HepG2 (cell line): ENCODE results near the gene SDR39U1. TPM values are rescaled to one million over a fixed set of nuclear protein-coding genes. Genes with fewer than 3 reads are reported as not detected.

ENCODE experiments used
- ADNP ChIP-seq: sonication (generic); formaldehyde crosslinking; IDR thresholded peaks from 2 replicates; pipeline ENCODE4 v1.4.0; 2020; ENCODE audit warnings: missing genetic modification reagents
- GABPB1 ChIP-seq: IDR thresholded peaks from 2 replicates; pipeline ENCODE4 v1.6.1; 2016; ENCODE audit warnings: mild to moderate bottlenecking, missing genetic modification reagents, moderate library complexity, missing compliant biosample characterization
- HHEX ChIP-seq: IDR thresholded peaks from 2 replicates; pipeline ENCODE4 v1.6.1; 2016; ENCODE audit warnings: control low read depth
- KLF13 ChIP-seq: sonication (generic); formaldehyde crosslinking; IDR thresholded peaks from 2 replicates; pipeline ENCODE4 v1.4.0; 2020; ENCODE audit warnings: mild to moderate bottlenecking, missing genetic modification reagents
- MIER3 ChIP-seq: IDR thresholded peaks from 2 replicates; pipeline ENCODE4 v1.6.1; 2016; ENCODE audit warnings: missing compliant biosample characterization, borderline replicate concordance
- MIXL1 ChIP-seq: IDR thresholded peaks from 2 replicates; pipeline ENCODE4 v1.6.1; 2016
- NCOA1 ChIP-seq: sonication (generic); formaldehyde crosslinking; IDR thresholded peaks from 2 replicates; pipeline ENCODE4 v1.9.0; 2021; ENCODE audit warnings: missing genetic modification reagents
- NR1H2 ChIP-seq: sonication (generic); formaldehyde crosslinking; IDR thresholded peaks from 2 replicates; pipeline ENCODE4 v1.8.1; 2022; ENCODE audit warnings: low read depth, missing genetic modification reagents, borderline replicate concordance
- RELA ChIP-seq: sonication (generic); formaldehyde crosslinking; IDR thresholded peaks from 2 replicates; pipeline ENCODE4 v1.4.0; 2020; ENCODE audit warnings: missing genetic modification reagents
- RFX1 ChIP-seq: fragments of 450-650 bp; IDR thresholded peaks from 2 replicates; pipeline ENCODE4 v1.6.1; 2017
- TAF1 ChIP-seq: sonication (generic); formaldehyde crosslinking; IDR thresholded peaks from 2 replicates; pipeline ENCODE4 v1.4.0; 2020; ENCODE audit warnings: missing genetic modification reagents
- YY1 ChIP-seq: IDR thresholded peaks from 2 replicates; pipeline ENCODE4 v1.6.1; 2011; ENCODE audit warnings: low read length, low read depth, moderate library complexity, mild to moderate bottlenecking; ENCODE audit not compliant: insufficient read depth, insufficient replicate concordance
- ZNF136 ChIP-seq: sonication (generic); formaldehyde crosslinking; IDR thresholded peaks from 2 replicates; pipeline ENCODE4 v1.8.1; 2022; ENCODE audit warnings: low read depth, mild to moderate bottlenecking, moderate library complexity, missing genetic modification reagents
- ZNF33B ChIP-seq: sonication (generic); formaldehyde crosslinking; IDR thresholded peaks from 2 replicates; pipeline ENCODE4 v1.5.1; 2020; ENCODE audit warnings: mild to moderate bottlenecking, missing genetic modification reagents
- ZNF484 ChIP-seq: sonication (generic); formaldehyde crosslinking; IDR thresholded peaks from 2 replicates; pipeline ENCODE4 v1.5.1; 2020; ENCODE audit warnings: mild to moderate bottlenecking, low read depth, missing genetic modification reagents, borderline replicate concordance
- ZNF543 ChIP-seq: sonication (generic); formaldehyde crosslinking; IDR thresholded peaks from 2 replicates; pipeline ENCODE4 v1.4.0; 2020; ENCODE audit warnings: mild to moderate bottlenecking, missing genetic modification reagents
- ZNF75D ChIP-seq: sonication (generic); formaldehyde crosslinking; IDR thresholded peaks from 2 replicates; pipeline ENCODE4 v1.8.1; 2023; ENCODE audit warnings: missing genetic modification reagents, mild to moderate bottlenecking, borderline replicate concordance
- ZSCAN31 ChIP-seq: sonication (generic); formaldehyde crosslinking; IDR thresholded peaks from 2 replicates; pipeline ENCODE4 v1.5.0; 2020; ENCODE audit warnings: low read depth, mild to moderate bottlenecking, missing genetic modification reagents
- polyA plus RNA-seq, 8 experiments: library from polyadenylated mRNA; depleted of rRNA in 3 of 8; stranded (reverse) in 7 of 8; unstranded in 1 of 8; fragments of >200 nt; fragmentation: Illumina TruSeq in 4 of 8; extraction: Trizol in 4 of 8; gene quantifications; 2 replicates each; pipeline versions ENCODE4 v1.2.1 to v1.2.3, GENCODE V29; 2011 to 2016; ENCODE audit warnings: low read depth in 4 of 8, missing spikeins in 1 of 8, mixed read lengths in 1 of 8; ENCODE audit not compliant: insufficient read depth in 1 of 8
- total RNA-seq, 5 experiments: library from RNA; depleted of rRNA; stranded (reverse); fragments of >200 nt; fragmentation: Illumina TruSeq; extraction: Trizol; gene quantifications; 2 replicates each; pipeline ENCODE4 v1.2.3, GENCODE V29; 2016; ENCODE audit warnings: low read depth in 1 of 5
- TF ChIP-seq, protein P1 (sequence below): sonication (generic); formaldehyde crosslinking; IDR thresholded peaks from 2 replicates; pipeline ENCODE4 v1.8.1; 2023; ENCODE audit warnings: mild to moderate bottlenecking, missing genetic modification reagents, borderline replicate concordance
- TF ChIP-seq, protein P2 (sequence below): sonication (generic); formaldehyde crosslinking; IDR thresholded peaks from 2 replicates; pipeline ENCODE4 v1.4.0; 2020; ENCODE audit warnings: missing genetic modification reagents, borderline replicate concordance
- TF ChIP-seq, protein P3 (sequence below): IDR thresholded peaks from 2 replicates; pipeline ENCODE4 v1.6.1; 2016; ENCODE audit warnings: low read depth, control low read depth
- TF ChIP-seq, protein P4 (sequence below): sonication (generic); formaldehyde crosslinking; conservative IDR thresholded peaks from 2 replicates; pipeline ENCODE4 v1.8.1; 2023; ENCODE audit warnings: missing genetic modification reagents
- TF ChIP-seq, protein P5 (sequence below): sonication (generic); formaldehyde crosslinking; IDR thresholded peaks from 2 replicates; pipeline ENCODE4 v1.4.0; 2020; ENCODE audit warnings: missing genetic modification reagents

SDR39U1 gene
- total and polyA plus RNA-seq, 2 of the 13 experiments (the other 11 are each of a cell fraction or from before 2014, with no cell fraction given), result 34.4 to 129 TPM

DNA sequence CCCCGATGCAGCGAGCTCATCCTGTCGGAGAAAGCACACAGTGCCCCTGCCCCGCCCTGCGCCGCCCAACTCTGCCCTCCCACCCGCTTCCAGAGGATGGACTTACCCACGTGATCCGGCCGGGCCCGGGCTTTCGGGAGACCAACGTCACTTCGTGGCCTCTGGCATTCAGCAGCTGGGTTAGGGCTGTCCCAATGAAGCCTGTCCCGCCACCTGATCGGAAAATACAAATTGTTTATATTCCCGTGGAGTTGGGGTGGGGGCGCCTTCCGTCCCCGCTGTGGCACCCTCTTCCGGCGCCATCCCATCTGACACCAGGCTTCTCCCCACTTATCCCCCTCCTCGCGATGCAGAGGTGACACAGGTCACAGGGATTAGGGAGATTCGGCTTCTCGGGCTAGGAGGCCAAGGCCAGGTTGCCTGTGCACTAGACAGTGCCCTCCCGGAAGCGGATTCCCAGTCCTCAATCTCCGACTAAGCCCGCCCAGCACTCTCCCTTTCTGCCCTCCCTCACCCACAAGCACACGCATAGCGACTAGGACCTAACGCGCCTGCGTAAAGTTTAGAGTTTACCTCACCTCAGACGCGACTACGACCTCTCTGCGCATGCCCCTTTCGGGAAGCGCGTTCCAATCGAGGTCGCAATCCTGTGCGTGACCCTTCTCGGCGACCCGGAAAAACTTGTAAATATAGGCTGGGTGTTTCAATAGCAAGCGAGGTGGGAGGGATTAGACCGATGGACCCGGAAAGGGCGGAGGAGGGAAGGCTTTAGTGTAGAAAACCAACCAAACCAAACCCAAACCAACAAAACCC, at the start of gene SDR39U1 (continued):
- TF ChIP-seq GABPB1 (CRISPR knock-in tag) (peak; percentile 96), HHEX (peak; percentile 76), RELA (CRISPR knock-in tag) (no peak), MIXL1 (CRISPR knock-in tag) (peak; percentile 87), ZNF484 (CRISPR knock-in tag) (peak; percentile 95), TAF1 (CRISPR knock-in tag) (peak; percentile 97), NR1H2 (CRISPR knock-in tag) (peak; percentile 40; the same call in 1 of the 2 replicates), ZNF33B (peak; percentile 97), ZNF543 (CRISPR knock-in tag) (peak; percentile 95), MIER3 (CRISPR knock-in tag) (peak; percentile 40), KLF13 (CRISPR knock-in tag) (0 out of 2 replicates have a peak, but pooled peaks have one; percentile 85), YY1 (peak; percentile 58), NCOA1 (no peak), ZSCAN31 (CRISPR knock-in tag) (peak; percentile 98), RFX1 (no peak), ADNP (no peak), ZNF136 (no peak), ZNF75D (CRISPR knock-in tag) (peak; percentile 14; the same call in 1 of the 2 replicates)
- TF ChIP-seq, protein P1, sequence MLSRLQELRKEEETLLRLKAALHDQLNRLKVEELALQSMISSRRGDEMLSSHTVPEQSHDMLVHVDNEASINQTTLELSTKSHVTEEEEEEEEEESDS (CRISPR knock-in tag), result peak; percentile 92; the same call in 1 of the 2 replicates
- TF ChIP-seq, protein P2, sequence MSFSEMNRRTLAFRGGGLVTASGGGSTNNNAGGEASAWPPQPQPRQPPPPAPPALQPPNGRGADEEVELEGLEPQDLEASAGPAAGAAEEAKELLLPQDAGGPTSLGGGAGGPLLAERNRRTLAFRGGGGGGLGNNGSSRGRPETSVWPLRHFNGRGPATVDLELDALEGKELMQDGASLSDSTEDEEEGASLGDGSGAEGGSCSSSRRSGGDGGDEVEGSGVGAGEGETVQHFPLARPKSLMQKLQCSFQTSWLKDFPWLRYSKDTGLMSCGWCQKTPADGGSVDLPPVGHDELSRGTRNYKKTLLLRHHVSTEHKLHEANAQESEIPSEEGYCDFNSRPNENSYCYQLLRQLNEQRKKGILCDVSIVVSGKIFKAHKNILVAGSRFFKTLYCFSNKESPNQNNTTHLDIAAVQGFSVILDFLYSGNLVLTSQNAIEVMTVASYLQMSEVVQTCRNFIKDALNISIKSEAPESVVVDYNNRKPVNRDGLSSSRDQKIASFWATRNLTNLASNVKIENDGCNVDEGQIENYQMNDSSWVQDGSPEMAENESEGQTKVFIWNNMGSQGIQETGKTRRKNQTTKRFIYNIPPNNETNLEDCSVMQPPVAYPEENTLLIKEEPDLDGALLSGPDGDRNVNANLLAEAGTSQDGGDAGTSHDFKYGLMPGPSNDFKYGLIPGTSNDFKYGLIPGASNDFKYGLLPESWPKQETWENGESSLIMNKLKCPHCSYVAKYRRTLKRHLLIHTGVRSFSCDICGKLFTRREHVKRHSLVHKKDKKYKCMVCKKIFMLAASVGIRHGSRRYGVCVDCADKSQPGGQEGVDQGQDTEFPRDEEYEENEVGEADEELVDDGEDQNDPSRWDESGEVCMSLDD (CRISPR knock-in tag), result peak; percentile 72; the same call in 1 of the 2 replicates
- TF ChIP-seq, protein P3, sequence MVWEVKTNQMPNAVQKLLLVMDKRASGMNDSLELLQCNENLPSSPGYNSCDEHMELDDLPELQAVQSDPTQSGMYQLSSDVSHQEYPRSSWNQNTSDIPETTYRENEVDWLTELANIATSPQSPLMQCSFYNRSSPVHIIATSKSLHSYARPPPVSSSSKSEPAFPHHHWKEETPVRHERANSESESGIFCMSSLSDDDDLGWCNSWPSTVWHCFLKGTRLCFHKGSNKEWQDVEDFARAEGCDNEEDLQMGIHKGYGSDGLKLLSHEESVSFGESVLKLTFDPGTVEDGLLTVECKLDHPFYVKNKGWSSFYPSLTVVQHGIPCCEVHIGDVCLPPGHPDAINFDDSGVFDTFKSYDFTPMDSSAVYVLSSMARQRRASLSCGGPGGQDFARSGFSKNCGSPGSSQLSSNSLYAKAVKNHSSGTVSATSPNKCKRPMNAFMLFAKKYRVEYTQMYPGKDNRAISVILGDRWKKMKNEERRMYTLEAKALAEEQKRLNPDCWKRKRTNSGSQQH (CRISPR knock-in tag), result peak; percentile 84
- TF ChIP-seq, protein P4, sequence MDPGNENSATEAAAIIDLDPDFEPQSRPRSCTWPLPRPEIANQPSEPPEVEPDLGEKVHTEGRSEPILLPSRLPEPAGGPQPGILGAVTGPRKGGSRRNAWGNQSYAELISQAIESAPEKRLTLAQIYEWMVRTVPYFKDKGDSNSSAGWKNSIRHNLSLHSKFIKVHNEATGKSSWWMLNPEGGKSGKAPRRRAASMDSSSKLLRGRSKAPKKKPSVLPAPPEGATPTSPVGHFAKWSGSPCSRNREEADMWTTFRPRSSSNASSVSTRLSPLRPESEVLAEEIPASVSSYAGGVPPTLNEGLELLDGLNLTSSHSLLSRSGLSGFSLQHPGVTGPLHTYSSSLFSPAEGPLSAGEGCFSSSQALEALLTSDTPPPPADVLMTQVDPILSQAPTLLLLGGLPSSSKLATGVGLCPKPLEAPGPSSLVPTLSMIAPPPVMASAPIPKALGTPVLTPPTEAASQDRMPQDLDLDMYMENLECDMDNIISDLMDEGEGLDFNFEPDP, result no peak
- TF ChIP-seq, protein P5, sequence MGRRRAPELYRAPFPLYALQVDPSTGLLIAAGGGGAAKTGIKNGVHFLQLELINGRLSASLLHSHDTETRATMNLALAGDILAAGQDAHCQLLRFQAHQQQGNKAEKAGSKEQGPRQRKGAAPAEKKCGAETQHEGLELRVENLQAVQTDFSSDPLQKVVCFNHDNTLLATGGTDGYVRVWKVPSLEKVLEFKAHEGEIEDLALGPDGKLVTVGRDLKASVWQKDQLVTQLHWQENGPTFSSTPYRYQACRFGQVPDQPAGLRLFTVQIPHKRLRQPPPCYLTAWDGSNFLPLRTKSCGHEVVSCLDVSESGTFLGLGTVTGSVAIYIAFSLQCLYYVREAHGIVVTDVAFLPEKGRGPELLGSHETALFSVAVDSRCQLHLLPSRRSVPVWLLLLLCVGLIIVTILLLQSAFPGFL (CRISPR knock-in tag), result 0 out of 2 replicates have a peak, but pooled peaks have one; percentile 58
